Aorta (tissue), 5 donors: ENCODE data around the gene C16orf89. TPM values are rescaled to one million over a fixed set of nuclear protein-coding genes. Genes with fewer than 3 reads are reported as not detected.

Source experiments
- ATAC-seq: fragments of 200-7000 bp; cut with Tn5 transposase; one replicate; pipeline ENCODE4 v1.9.1; 2022; ENCODE audit warnings: moderate library complexity; ENCODE audit not compliant: low FRiP score
- DNase-seq, 2 donors: peaks; one replicate each; pipeline ENCODE4 v3.0.0-alpha.2; 2020
- H3K27ac ChIP-seq, 2 donors: one replicate each; pipeline ENCODE4 v1.5.1; 2013; ENCODE audit warnings: low read length in 2 of 2, mild to moderate bottlenecking in 2 of 2, moderate library complexity in 2 of 2, control low read depth in 1 of 2, inconsistent platforms in 1 of 2, low read depth in 1 of 2
- H3K27me3 ChIP-seq, 2 donors: one replicate each; pipeline ENCODE4 v1.6.1; 2013; ENCODE audit warnings: control low read depth in 1 of 2, low read length in 1 of 2, mild to moderate bottlenecking in 1 of 2, moderate library complexity in 1 of 2; ENCODE audit not compliant: insufficient read depth in 2 of 2, control insufficient read depth in 1 of 2
- H3K36me3 ChIP-seq, 2 donors: one replicate each; pipeline ENCODE4 v1.6.1; 2013; ENCODE audit warnings: control low read depth in 1 of 2, low read length in 1 of 2, mild to moderate bottlenecking in 1 of 2; ENCODE audit not compliant: insufficient read depth in 2 of 2, control insufficient read depth in 1 of 2
- H3K4me1 ChIP-seq, 2 donors: one replicate each; pipeline ENCODE4 v1.6.1; 2013; ENCODE audit warnings: low read length in 2 of 2, control low read depth in 1 of 2, mild to moderate bottlenecking in 1 of 2, moderate library complexity in 1 of 2; ENCODE audit not compliant: insufficient read depth in 2 of 2, control insufficient read depth in 1 of 2
- H3K4me3 ChIP-seq, 2 donors: one replicate each; pipeline ENCODE4 v1.5.1; 2013; ENCODE audit warnings: low read length in 2 of 2, control low read depth in 1 of 2, mild to moderate bottlenecking in 1 of 2
- H3K9me3 ChIP-seq: one replicate; pipeline ENCODE4 v1.6.1; 2013; ENCODE audit warnings: mild to moderate bottlenecking, low read length; ENCODE audit not compliant: control insufficient read depth
- WGBS, 2 donors: extraction: QIAGEN DNeasy Blood & Tissue Kit; methylation state at CpG; one replicate each; pipeline ENCODE4 v1.1.7; 2013; 5-methylcytosine and 5-hydroxymethylcytosine counted together
- intact Hi-C, 2 donors: fragments of 100-400 bp; cut with DNase I; formaldehyde crosslinking; loops; one replicate each; pipeline versions ENCODE4 v1.14.2 to v1.15.0; 2022
- polyA plus RNA-seq, 2 donors: library from polyadenylated mRNA; stranded (reverse); fragments of 200-250 nt; gene quantifications; one replicate each; pipeline ENCODE4 v1.2.3, GENCODE V29; 2013
- total RNA-seq, 2 donors: library from RNA; stranded (reverse); fragmentation: NEBNext Ultra II Directional; extraction: Animal tissue kit (Norgen Biotek cat#: 25700); gene quantifications; one replicate each; pipeline ENCODE4 v1.2.1, GENCODE V29; 2021
- donor health status: healthy with polysubstance abuse.
- donor health status: Bipolar disorder and iron deficiency.
- donor health status: DM: no; HTN: no; CAD: no.
- donor health status: DM: no; HTN: no; CAD: no.
- donor health status: DM: yes; HTN: yes; CAD: no.

The C16orf89 gene
- total and polyA plus RNA-seq, 4 donors: 1.9 to 31.6 (median 8.7) TPM

DNA sequence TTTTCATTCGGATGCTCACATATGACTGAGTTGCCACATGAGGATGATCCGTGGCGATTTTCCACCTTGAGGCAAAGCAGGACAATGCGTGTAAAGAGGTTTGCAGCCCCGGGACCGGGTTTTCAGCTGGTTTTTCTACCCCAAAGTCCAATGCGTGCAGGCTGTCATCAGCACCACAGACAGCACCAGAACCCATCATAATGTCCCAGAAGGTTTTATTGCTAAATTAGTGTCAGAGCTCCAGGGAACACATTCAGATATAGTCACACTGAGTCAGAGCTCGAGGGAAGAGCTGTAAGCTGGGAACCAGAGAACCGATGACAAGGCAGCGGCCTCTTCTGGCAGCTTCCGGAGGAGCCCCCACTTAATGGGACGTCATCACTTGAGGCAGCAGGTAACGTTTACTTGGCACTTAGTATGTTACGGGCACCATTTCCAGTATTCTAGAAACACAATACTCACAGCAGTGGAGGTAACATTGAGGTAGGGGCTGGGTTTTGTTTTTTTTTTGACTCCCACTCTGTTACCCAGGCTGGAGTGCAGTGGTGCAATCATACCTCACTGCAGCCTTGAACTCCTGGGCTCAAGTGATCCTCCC is 23.1 kb downstream of the C16orf89 start:
- H3K27me3 ChIP-seq: no peaks in the 10 kb centered on the region
- WGBS, 2 donors: 66 to 69% methylated on average over 14 of the region's 14 CpGs
- H3K27ac ChIP-seq: no peak overlapping the region
- intact Hi-C loops: no loop called here
- H3K4me1 ChIP-seq: no peaks in the 10 kb centered on the region
- no peaks in the 10 kb centered on the region for H3K36me3 ChIP-seq
- no peak overlapping the region for H3K4me3 ChIP-seq
- no peaks in the 10 kb centered on the region for H3K9me3 ChIP-seq
- DNase-seq (peak in 1 of 2 donors; percentile 30), ATAC-seq (no peak)

DNA sequence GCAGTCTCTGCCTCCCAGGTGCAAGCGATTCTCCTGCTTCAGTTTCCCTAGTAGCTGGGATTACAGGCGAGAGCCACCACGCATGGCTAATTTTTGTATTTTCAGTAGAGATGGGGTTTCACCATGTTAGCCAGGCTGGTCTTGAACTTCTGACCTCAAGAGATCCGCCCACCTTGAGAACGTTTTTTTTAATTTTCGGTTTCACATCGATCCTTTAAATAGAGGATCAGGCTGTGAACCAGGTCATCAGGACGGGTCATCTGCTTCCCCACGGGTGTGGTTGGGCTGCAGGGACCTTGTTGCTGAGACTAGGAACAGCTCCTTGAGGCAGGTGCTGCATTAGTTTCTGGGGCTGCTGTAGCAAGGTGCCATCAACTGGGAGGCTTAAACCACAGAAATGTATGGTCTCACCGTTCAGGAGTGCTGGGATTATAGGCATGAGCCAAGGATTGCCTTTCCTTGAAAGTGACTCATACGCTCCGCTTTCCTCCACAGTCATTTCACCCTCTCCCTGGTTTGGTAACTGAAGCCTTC is 24.1 kb downstream of the C16orf89 start:
- Histone ChIP-seq H3K4me3 (no peak overlapping the region), H3K9me3 (no peaks in the 10 kb centered on the region), H3K27ac (no peak overlapping the region), H3K4me1 (no peaks in the 10 kb centered on the region), H3K36me3 (no peaks in the 10 kb centered on the region), H3K27me3 (no peaks in the 10 kb centered on the region)
- 72 to 76% methylated on average over 12 of the region's 12 CpGs for WGBS, 2 donors
- no peak for ATAC-seq
- peak in 1 of 2 donors; percentile 45 for DNase-seq
- intact Hi-C loops: no loop called here

DNA sequence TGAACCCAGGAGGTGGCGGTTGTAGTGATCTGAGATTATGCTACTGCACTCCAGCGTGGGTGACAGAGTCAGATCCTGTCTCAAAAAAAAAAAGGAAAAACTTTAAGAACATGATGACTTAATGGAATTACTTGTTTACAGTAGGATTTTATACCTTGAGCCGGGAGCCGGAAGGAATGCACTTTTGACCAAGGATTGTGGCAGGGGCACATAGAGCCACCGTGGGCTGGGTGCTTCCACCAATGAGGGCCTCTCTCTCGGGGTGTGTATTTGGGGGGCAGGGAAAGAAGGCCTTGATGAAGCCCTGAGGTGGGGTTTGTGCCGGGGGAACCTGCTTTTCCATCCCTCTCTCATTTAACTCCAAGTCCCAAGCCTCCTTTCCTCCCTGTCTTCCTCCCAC is 25.3 kb downstream of the C16orf89 start:
- WGBS, 2 donors: 69 to 70% methylated on average over 7 of the region's 7 CpGs
- intact Hi-C loops: no loop called here

DNA sequence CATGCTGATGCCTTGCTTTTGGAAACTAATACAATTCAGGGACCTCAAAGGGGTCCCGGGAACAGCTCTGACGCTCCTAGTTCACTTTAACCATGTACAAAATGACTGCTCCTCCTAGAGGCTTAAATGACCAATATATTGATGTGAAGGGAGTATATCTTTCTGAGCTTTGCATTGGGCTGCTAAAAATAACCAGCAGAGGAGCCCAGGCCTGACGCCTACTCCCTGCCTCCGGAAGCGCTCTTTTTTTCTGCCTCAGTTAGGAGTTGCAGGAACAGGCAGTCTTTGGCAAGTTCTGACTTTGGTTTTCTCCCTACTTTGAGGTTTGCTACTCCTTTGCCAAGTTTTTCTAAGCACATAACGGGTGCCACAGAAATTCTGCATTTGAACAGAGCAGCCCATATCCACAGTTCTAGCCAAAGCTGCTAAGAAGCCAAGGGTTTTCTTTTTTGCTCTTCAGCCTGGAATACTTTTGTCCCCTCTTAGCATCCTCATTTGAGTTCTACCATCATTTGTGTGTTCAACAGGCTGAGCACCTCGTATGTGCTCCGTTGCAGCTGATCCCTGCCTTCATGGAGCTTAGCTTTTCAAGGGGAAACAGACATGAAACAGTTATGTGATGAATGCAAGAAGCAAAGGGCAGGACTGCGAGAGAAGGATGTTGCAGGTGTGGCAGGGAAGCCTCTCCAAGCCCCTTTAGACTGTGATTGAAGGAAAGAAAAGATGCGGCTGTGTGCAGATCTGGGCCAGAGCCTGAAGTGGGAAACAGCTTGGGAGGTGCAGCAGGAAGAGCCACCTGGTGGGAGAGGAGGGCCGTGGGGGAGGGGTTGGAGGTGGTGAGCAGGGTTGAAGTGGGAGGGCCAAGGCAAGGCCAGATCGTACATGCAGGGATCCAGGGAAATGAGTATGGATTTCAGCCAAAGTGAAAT is 29.3 kb downstream of the C16orf89 start:
- ATAC-seq (no peak), DNase-seq (peak; percentile 21 to 23)
- no peaks in the 10 kb centered on the region for H3K9me3 ChIP-seq
- 30 to 33% methylated on average over 12 of the region's 12 CpGs for WGBS, 2 donors
- no peaks in the 10 kb centered on the region for H3K36me3 ChIP-seq
- H3K27ac ChIP-seq: no peak overlapping the region
- H3K4me1 ChIP-seq: no peaks in the 10 kb centered on the region
- H3K4me3 ChIP-seq: no peak overlapping the region
- intact Hi-C loops: no loop called here
- H3K27me3 ChIP-seq: no peaks in the 10 kb centered on the region

More for the DNA sequence above, 25.3 kb downstream of the C16orf89 start:
- H3K36me3 ChIP-seq: no peaks in the 10 kb centered on the region
- no peak for ATAC-seq
- peak in 1 of 2 donors; percentile 14 for DNase-seq
- no peaks in the 10 kb centered on the region for H3K9me3 ChIP-seq
- H3K4me1 ChIP-seq: no peaks in the 10 kb centered on the region
- H3K27me3 ChIP-seq: no peaks in the 10 kb centered on the region
- H3K27ac ChIP-seq: no peak overlapping the region
- H3K4me3 ChIP-seq: no peak overlapping the region

GRCh38 chr16:5035909-5036227 is 29.9 kb downstream of the C16orf89 start:
- no peak overlapping the region for H3K4me3 ChIP-seq
- no peak overlapping the region for H3K27ac ChIP-seq
- ATAC-seq (no peak), DNase-seq (peak in 1 of 2 donors; percentile 4)
- H3K27me3 ChIP-seq: no peaks in the 10 kb centered on the region
- no peaks in the 10 kb centered on the region for H3K9me3 ChIP-seq
- H3K36me3 ChIP-seq: no peaks in the 10 kb centered on the region
- 50 to 55% methylated on average over 1 of the region's 1 CpG for WGBS, 2 donors
- intact Hi-C loops: no loop called here
- H3K4me1 ChIP-seq: no peaks in the 10 kb centered on the region

DNA sequence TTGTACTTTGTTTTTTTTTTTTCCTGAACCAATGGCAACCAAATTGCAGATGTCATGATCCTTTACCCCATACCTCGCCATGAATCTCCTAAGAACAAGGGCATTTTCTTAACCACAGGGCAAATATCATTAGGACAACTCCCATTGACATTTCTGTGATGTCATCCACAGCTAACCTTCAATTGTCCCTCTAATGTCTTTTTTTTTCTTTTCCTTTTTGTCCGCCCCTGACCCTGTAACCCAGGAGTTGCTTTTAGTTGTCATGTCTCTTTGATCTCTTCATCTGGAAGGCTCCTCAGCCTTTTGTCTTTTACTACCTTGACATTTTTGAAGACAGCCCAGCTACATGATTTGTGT is 31.6 kb downstream of the C16orf89 start:
- H3K9me3 ChIP-seq: no peaks in the 10 kb centered on the region
- H3K27ac ChIP-seq: no peak overlapping the region
- DNase-seq: no peak
- H3K36me3 ChIP-seq: no peaks in the 10 kb centered on the region
- H3K4me1 ChIP-seq: no peaks in the 10 kb centered on the region
- no peak for ATAC-seq
- peak overlapping the region; percentile 27 to 52 for H3K4me3 ChIP-seq
- WGBS, 2 donors: 10 to 15% methylated on average over 2 of the region's 2 CpGs
- no peaks in the 10 kb centered on the region for H3K27me3 ChIP-seq
- intact Hi-C loops: loop anchor here in 1 of 2 donors (5.0 kb wide), 1 partner anchor 187 kb away; the partner anchor contains the start of genes GLYR1 and UBN1

- WGBS, 2 donors: 0 to 1% methylated on average over 101 to 104 of the region's 104 CpGs
- no peak within 1 kb of the TSS for H3K27ac ChIP-seq
- intact Hi-C loops: loop anchor here in 1 of 2 donors (5.0 kb wide), 1 partner anchor 186 kb away; the partner anchor contains the start of genes GLYR1 and UBN1
Observed at GRCh38 chr16:5033256-5034166, 32.2 kb downstream of the C16orf89 start, which contains the start of gene NAGPA. Gene NAGPA, minus strand, starts transcription at chr16:5033935. Its CDS starts 21 bp downstream, at chr16:5033914.

DNA sequence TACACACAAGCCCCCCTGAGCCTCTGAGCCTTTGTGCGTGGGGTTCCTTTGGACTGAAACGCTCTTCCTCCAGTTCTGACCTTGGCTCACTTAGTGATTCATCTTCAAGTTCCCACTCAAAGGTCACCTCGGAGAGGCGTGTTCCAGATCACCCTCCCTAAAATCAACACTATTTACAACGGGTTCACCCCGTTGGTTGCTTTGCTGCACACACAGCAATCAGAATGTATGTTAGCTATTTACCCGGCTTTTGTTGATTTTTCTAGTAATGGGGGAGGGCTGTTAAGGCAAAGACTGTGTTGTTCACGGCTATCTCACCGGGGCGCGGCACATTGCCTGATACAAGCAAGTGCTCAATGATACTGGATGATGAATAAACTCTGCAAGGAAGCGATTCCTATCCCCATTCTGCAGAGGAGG is 33.0 kb downstream of the C16orf89 start:
- Histone ChIP-seq H3K27ac (no peak overlapping the region), H3K4me3 (peak overlapping the region in 1 of 2 donors; percentile 52), H3K36me3 (no peaks in the 10 kb centered on the region), H3K27me3 (no peaks in the 10 kb centered on the region), H3K4me1 (no peaks in the 10 kb centered on the region), H3K9me3 (no peaks in the 10 kb centered on the region)
- WGBS, 2 donors: 37 to 43% methylated on average over 12 of the region's 12 CpGs
- DNase-seq (peak in 1 of 2 donors; percentile 10), ATAC-seq (no peak)
- intact Hi-C loops: loop anchor here in 1 of 2 donors (5.0 kb wide), 1 partner anchor 185 kb away; the partner anchor contains the start of genes GLYR1 and UBN1

More at GRCh38 chr16:5033256-5034166, 32.2 kb downstream of the C16orf89 start, which contains the start of gene NAGPA:
- Histone ChIP-seq H3K36me3 (no peaks in the 10 kb centered on the region), H3K4me3 (peak within 1 kb of the TSS; percentile 45 to 52), H3K9me3 (no peaks in the 10 kb centered on the region), H3K27me3 (no peaks in the 10 kb centered on the region), H3K4me1 (no peaks in the 10 kb centered on the region)
- DNase-seq: peak; percentile 93 to 96
- ATAC-seq: peak; percentile 93
